NCI-H748 (cell line): ENCODE results near the gene CHCHD3.

ENCODE experiments used
- DNase-seq: peaks from one replicate; lab custom pipeline; 2025; ENCODE audit not compliant: unreplicated experiment; lab: John Stamatoyannopoulos, UW

The CHCHD3 gene

GRCh38 chr7:133081119-133081598 lies 731 bp downstream of the CHCHD3 start:
- DNase-seq = no peak

- no peak for DNase-seq
Observed at GRCh38 chr7:133079296-133079695, 2.6 kb downstream of the CHCHD3 start.

- DNase-seq = no peak
Observed at GRCh38 chr7:133077394-133077793, 4.5 kb downstream of the CHCHD3 start.

- no peak for DNase-seq
Observed at GRCh38 chr7:133076142-133076541, 5.7 kb downstream of the CHCHD3 start.

- DNase-seq = no peak
Observed at GRCh38 chr7:133071506-133071905, 10.4 kb downstream of the CHCHD3 start.

- DNase-seq = no peak
Observed at GRCh38 chr7:133070562-133070961, 11.3 kb downstream of the CHCHD3 start.

GRCh38 chr7:133065301-133065700 lies 16.6 kb downstream of the CHCHD3 start:
- DNase-seq = no peak

- no peak for DNase-seq
Observed at GRCh38 chr7:133064082-133064820, 17.6 kb downstream of the CHCHD3 start.

- no peak for DNase-seq
Observed at GRCh38 chr7:133061792-133062191, 20.1 kb downstream of the CHCHD3 start.

GRCh38 chr7:133061357-133061756 lies 20.5 kb downstream of the CHCHD3 start:
- no peak for DNase-seq

- DNase-seq = no peak
Observed at GRCh38 chr7:133060004-133060403, 21.9 kb downstream of the CHCHD3 start.

GRCh38 chr7:133059263-133059662 lies 22.6 kb downstream of the CHCHD3 start:
- no peak for DNase-seq

- no peak for DNase-seq
Observed at GRCh38 chr7:133056370-133057238, 25.3 kb downstream of the CHCHD3 start.

GRCh38 chr7:133054162-133054840 lies 27.6 kb downstream of the CHCHD3 start:
- DNase-seq = no peak

- DNase-seq = no peak
Observed at GRCh38 chr7:133053321-133053891, 28.5 kb downstream of the CHCHD3 start.

GRCh38 chr7:133052826-133053225 lies 29.1 kb downstream of the CHCHD3 start:
- DNase-seq = no peak

GRCh38 chr7:133052401-133052756 lies 29.5 kb downstream of the CHCHD3 start:
- no peak for DNase-seq

- DNase-seq = no peak
Observed at GRCh38 chr7:133051719-133052400, 30.0 kb downstream of the CHCHD3 start.

- DNase-seq = no peak
Observed at GRCh38 chr7:133051066-133051465, 30.8 kb downstream of the CHCHD3 start.

GRCh38 chr7:133050200-133050995 lies 31.5 kb downstream of the CHCHD3 start:
- no peak for DNase-seq
